HL-60 (cell line): ENCODE results near the gene PARL.
A peak's percentile ranks its signal among the peaks of the same experiment; 100 is the strongest.

Experiments
- DNase-seq, 2 experiments: peaks; one replicate each; pipeline ENCODE4 v3.0.0-alpha.2; 2010 to 2020; ENCODE audit warnings: low read depth in 1 of 2, low spot score in 1 of 2
- H3K27ac ChIP-seq: fragments of 250-450 bp; sonication (Bioruptor Pico); replicated peaks from 2 replicates; pipeline ENCODE4 v1.5.1; 2020; ENCODE audit warnings: mild to moderate bottlenecking, moderate library complexity
- H3K27me3 ChIP-seq: fragments of 250-450 bp; sonication (Bioruptor Pico); 2 replicates; pipeline ENCODE4 v1.5.1; 2021; ENCODE audit warnings: mild to moderate bottlenecking, moderate library complexity; ENCODE audit not compliant: insufficient read depth, poor library complexity, severe bottlenecking
- H3K4me3 ChIP-seq: replicated peaks from 2 replicates; pipeline ENCODE4 v1.5.1; 2011; ENCODE audit warnings: mild to moderate bottlenecking, control low read depth, low read length; ENCODE audit not compliant: insufficient read depth
- CTCF ChIP-seq: IDR thresholded peaks from one replicate; pipeline ENCODE4 v1.5.1; 2011; ENCODE audit warnings: low read length, control low read depth, inconsistent platforms; ENCODE audit not compliant: insufficient read depth
- GABPA ChIP-seq: IDR thresholded peaks from 2 replicates; pipeline ENCODE4 v1.6.1; 2012; ENCODE audit warnings: low read depth
- POLR2AphosphoS5 ChIP-seq: IDR thresholded peaks from 2 replicates; pipeline ENCODE4 v1.6.1; 2012; ENCODE audit warnings: low read depth
- REST ChIP-seq: IDR thresholded peaks from 2 replicates; pipeline ENCODE4 v1.6.1; 2012; ENCODE audit warnings: low read depth; ENCODE audit not compliant: insufficient replicate concordance
- SPI1 ChIP-seq: IDR thresholded peaks from 2 replicates; pipeline ENCODE4 v1.6.1; 2012; ENCODE audit warnings: low read depth, mild to moderate bottlenecking, borderline replicate concordance

PARL gene

GRCh38 chr3:183875411-183875810, 9.3 kb downstream of the PARL start:
- peak; percentile 43; the same call in 1 of the 2 replicates for TF ChIP-seq SPI1
- TF ChIP-seq REST = no peak
- H3K4me3 ChIP-seq = no peak overlapping the region
- no peaks in the 10 kb centered on the region for H3K27me3 ChIP-seq
- peak overlapping the region; percentile 91 for H3K27ac ChIP-seq
- peak in 1 of 2 experiments; percentile 60 for DNase-seq

- DNase-seq = no peak
- TF ChIP-seq SPI1 = no peak
- no peak for TF ChIP-seq POLR2AphosphoS5
- no peak for TF ChIP-seq REST
- TF ChIP-seq CTCF = no peak
- TF ChIP-seq GABPA = no peak
- Histone ChIP-seq H3K27me3 (no peaks in the 10 kb centered on the region), H3K4me3 (no peak overlapping the region), H3K27ac (no peak overlapping the region)
Measured at GRCh38 chr3:183873914-183874313, 10.8 kb downstream of the PARL start.

- Histone ChIP-seq H3K27me3 (no peaks in the 10 kb centered on the region), H3K27ac (no peak overlapping the region), H3K4me3 (no peak overlapping the region)
- no peak for TF ChIP-seq GABPA
- TF ChIP-seq POLR2AphosphoS5 = no peak
- TF ChIP-seq CTCF = no peak
- TF ChIP-seq SPI1 = no peak
- TF ChIP-seq REST = no peak
- DNase-seq = no peak
Measured at GRCh38 chr3:183871541-183871940, 13.1 kb downstream of the PARL start.

- TF ChIP-seq SPI1 (peak; percentile 59; the same call in 1 of the 2 replicates), GABPA (no peak)
- no peak for DNase-seq
- no peaks in the 10 kb centered on the region for H3K27me3 ChIP-seq
- no peak overlapping the region; the same call in 1 of the 2 replicates for H3K27ac ChIP-seq
- H3K4me3 ChIP-seq = no peak overlapping the region
Measured at GRCh38 chr3:183870563-183870962, 14.1 kb downstream of the PARL start.
